ENCODE results near the gene IDUA.

IDUA gene

GRCh38 chr4:956531-957230, 30.2 kb upstream of the IDUA start:
- no peak for DNase-seq

GRCh38 chr4:957231-957580, 29.6 kb upstream of the IDUA start:
- DNase-seq, result no peak

GRCh38 chr4:957581-958313, 29.1 kb upstream of the IDUA start:
- no peak for DNase-seq

- DNase-seq, result no peak
Measured at GRCh38 chr4:958314-958665, 28.6 kb upstream of the IDUA start.

DNA sequence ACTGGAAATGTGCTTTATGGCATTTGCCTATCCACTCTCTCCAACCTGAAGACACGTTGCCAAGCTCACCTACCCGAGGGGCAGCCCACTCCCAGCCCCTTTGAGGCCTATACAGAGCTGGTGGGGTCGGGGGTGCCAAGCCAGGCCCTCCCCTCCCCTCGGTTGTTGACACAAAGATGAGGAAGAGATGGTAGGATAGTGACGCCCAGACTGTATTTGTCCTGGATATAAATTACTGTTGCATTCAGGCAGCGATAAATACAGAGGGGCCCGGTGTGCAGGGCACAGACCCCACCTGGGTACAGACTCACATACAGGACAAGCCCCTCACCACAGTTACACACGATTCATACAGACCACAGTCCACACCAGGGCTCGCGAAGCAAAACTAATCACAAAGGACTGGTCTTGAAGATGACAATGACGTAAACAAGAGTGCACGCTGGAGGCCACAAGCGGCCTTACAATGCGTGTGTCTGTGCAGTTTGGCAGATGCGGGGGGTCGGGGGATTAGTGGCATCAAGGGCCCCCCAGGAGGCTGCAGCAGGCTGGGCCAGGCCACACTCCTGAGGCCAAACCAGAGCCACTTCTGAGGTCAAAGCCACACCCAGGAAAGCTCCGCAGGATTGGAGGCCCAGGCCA, 28.0 kb upstream of the IDUA start:
- DNase-seq, result no peak

GRCh38 chr4:959338-960139, 27.3 kb upstream of the IDUA start:
- no peak for DNase-seq

- no peak for DNase-seq
Measured at GRCh38 chr4:960140-960635, 26.7 kb upstream of the IDUA start.

- DNase-seq, result no peak
Measured at GRCh38 chr4:960636-961350, 26.1 kb upstream of the IDUA start.

- DNase-seq, result no peak
Measured at GRCh38 chr4:961351-962230, 25.3 kb upstream of the IDUA start.

DNA sequence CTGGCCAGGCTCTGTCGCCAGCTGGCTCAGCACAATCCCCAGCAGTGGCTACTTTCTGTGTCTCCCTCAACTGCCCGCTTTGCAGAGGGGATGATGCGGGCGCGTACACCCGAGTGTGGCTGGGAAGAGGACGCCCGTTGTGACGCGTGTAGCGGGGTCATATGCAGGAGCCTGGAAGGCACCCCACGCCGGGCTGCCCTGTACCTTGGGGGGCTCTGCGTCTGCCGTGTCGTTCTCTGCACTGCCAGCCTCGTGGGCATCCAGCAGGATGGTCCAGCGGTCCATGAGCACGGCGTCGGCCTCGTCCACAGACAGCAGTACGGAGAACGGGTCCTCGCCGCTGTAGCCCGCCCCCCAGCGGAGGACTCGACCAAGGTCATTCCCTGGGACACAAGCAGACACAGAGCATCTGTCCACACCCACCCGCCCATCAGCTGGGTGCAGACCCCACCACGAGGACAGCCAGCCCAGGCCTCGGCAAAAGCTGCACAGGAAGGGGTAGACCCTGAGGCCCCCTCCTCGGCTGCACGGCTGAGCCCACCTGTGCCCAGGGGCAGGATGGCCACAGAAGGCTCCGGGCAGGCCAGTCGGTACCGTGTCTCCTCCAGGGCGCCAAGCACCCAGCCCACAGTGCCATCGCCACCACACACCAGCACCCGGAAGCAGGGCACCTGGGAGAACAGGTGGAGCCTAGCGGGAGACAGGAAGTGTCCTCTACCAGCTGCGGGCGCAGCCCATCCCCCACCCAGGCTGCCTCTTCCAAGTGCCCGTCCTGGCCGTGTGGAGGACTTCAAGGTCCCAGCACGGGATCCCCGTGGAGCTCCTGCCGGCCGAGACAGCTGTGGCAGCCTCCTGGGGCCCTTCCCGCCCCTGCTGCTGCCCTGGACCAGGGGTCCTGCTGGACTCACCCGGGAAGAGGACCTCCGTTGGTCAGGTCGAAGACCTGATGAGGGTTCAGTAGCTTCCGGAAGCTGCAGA, 24.3 kb upstream of the IDUA start:
- DNase-seq, result peak; percentile 56

GRCh38 chr4:963276-964225, 23.3 kb upstream of the IDUA start:
- no peak for DNase-seq

- DNase-seq, result no peak
Measured at GRCh38 chr4:964346-965025, 22.4 kb upstream of the IDUA start.

- DNase-seq, result no peak
Measured at GRCh38 chr4:965048-965765, 21.6 kb upstream of the IDUA start.

DNA sequence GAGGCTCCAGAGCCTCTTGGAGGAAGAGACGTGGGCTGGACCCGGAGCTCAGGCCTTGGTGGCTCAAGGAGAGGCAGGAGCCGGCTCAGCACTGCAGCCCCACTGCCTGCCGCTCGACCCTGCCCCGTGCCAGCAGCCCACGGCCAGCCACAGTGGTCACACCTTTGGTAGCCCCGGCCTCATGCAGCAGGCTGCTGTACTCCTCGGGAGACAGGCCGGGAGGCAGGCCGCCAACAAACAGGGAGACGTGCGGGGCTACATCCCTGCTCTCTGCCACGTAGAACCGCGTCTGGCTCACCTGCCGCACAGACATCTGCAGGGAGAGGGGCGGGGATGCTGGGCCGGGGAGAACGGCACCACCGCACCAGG, 21.1 kb upstream of the IDUA start:
- no peak for DNase-seq

DNA sequence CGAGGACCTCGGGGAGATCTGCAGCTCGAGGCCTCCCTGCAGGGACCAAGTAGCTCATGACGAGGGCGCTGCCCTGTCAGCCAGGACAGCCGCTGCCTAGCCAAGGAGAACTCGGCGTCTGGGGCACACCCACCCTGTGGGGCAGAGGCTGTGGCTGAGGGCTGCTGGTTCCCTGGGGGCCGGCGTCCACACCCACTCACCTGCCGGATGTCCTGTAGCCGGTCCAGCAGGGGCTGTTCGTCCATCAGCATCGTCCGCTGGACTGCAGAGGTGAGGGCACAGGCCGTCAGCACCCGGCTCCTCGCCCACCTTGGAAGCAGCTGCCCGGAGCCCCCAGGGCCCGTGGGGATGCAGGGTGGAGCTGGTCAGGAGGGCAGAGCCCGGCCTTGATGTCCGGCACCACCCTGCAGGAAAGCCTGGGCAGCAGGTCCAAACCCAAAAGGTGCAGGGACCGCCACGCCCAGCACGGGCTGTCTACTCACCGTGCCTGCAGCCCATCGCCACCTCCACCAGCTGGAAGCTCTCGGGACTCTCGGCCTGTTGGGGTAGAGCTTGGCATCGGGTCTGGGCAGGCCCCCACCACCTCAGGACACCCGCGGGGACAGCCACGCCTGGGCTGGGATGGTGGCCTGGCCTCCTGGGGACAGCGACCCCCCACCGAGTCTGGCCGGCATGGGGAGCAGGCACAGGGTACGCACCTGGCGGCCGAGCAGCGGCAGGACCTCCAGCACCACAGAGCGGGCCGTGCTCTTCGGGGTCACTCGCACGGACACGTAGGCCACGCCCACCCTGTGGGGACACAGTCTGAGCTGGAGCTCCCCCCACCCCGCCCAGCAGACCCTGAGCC, 20.4 kb upstream of the IDUA start:
- DNase-seq, result no peak

GRCh38 chr4:967113-968104, 19.4 kb upstream of the IDUA start:
- DNase-seq, result no peak

Data from RPMI8226 (cell line).